SK-N-SH (cell line): ENCODE results near the gene SLC25A26.

Experiments
- CTCF ChIP-seq: fragments of 200-600 bp; sonication (generic); IDR thresholded peaks from 2 replicates; pipeline ENCODE4 v1.6.1; 2017; ENCODE audit warnings: antibody characterized with exemption, mild to moderate bottlenecking, moderate library complexity
- GABPA ChIP-seq: IDR thresholded peaks from 2 replicates; pipeline ENCODE4 v1.4.0; 2012; ENCODE audit warnings: low read depth, mild to moderate bottlenecking
- JUND ChIP-seq: IDR thresholded peaks from 2 replicates; pipeline ENCODE4 v1.4.0; 2012
- REST ChIP-seq: IDR thresholded peaks from 2 replicates; pipeline ENCODE4 v1.6.1; 2012; ENCODE audit warnings: mild to moderate bottlenecking, low read depth, low read length, moderate library complexity
- SMC3 ChIP-seq: IDR thresholded peaks from 2 replicates; pipeline ENCODE4 v1.6.1; 2012; ENCODE audit warnings: low read depth, low read length, improper control_type of control experiment
- USF2 ChIP-seq: fragments of 150-350 bp; IDR thresholded peaks from 2 replicates; pipeline ENCODE4 v1.6.1; 2017; ENCODE audit warnings: antibody characterized with exemption, low read length, low read depth, borderline replicate concordance

DNA sequence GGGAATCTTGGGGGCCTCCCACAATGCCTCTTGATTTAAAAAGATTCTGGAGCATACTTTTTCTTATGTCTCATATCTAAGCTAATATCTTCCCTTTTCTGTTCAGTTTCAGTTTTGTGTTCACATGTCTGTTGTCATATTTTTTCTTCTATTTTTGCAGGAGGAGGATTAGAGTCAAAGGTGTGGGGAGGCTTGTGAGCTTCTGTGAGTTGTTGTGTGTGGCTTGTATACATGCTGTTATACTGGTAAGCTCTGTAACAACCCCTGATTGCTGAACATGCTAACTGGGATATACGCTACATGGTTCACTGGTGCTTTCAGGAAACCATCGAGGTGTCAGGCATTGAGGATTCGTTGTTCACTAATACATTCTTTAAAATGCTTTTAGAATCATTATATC lies 83.5 kb downstream of the SLC25A26 start:
- TF ChIP-seq GABPA = no peak
- no peak for TF ChIP-seq REST
- no peak for TF ChIP-seq SMC3
- no peak for TF ChIP-seq CTCF
- no peak for TF ChIP-seq USF2
- TF ChIP-seq JUND = no peak
